Glomerular visceral epithelial cell (primary cell): Measurements from ENCODE around the gene TLE1.
A peak's percentile ranks its signal among the peaks of the same experiment; 100 is the strongest.
"Not testable (repeated sequence)": the region's sequence is repeated elsewhere in the genome, so short reads cannot be mapped to it uniquely, and the experiment has no call there.

ENCODE experiments used
- DNase-seq: peaks from one replicate; pipeline ENCODE4 v3.0.0-alpha.2; 2016; ENCODE audit errors: extremely low spot score

The TLE1 gene

DNA sequence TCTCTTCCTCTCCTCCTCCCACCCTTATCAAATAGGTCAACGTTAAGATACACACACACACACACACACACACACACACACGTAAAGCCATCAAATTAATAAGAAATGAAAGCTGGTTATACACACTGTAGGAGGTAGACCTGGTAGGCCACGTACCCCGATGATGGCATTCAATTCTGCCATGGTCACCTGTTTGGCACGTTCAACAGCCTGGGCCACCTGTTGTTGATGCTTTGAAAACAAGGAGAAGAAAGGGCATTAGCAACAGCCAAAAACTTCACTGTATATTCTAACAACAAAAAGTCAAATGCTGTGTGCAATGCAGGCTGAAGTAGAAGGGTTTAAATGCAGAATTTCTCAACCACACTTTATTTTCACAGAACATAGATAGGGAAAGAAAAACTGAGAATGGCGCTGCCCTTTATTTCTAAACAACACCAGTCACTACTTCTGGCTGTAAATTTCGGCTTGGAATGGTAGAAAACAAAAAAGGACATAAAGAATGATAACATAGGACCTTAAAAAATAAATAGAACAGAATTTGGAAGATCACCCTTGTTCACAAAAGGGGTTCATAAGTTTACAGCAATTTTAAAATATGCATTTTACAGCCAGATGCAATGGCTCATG, 37.2 kb downstream of the TLE1 start:
- DNase-seq: no peak

DNA sequence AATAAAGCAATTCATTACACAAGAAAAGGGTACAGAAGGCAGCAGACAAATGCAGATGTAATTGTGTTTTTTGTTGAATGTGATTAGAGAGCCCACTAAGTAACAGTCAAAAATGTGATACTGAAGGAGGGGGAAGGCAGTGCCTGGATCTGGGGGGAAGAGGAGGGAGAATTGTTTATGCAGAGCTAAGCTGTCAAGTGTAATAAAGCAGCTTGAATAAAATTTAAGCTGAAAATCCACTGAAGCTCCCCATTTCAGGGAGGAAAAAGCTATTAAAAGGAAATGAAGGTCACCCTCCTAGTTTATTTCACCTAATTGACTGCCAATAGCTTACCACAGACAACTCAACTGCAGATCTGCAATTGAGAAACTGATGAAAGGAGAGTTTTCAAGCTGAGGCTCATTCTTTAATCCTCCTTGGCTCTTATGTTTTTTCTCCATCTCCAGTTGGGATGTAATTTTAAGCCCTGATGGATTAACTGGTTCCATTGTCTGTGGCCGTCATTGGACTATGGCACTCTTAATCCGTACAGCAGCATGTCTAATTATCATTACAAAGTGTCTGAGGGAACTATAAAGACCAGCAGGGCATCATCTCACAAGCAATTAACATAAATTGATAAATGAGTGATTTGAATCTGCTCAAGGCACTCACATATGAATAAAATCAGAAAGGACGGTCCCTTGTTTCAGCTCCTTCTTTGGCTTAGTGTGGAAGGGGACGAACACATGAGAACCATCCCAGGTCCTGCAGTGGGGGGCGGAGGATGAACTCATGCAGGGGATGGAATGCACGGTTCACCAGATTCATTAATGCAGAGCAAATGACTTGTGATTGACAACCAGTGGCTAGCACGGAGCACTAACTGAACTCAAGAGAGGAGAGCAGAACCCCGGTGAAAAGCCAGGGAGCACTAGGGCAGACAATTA, 38.5 kb downstream of the TLE1 start:
- DNase-seq: no peak

DNA sequence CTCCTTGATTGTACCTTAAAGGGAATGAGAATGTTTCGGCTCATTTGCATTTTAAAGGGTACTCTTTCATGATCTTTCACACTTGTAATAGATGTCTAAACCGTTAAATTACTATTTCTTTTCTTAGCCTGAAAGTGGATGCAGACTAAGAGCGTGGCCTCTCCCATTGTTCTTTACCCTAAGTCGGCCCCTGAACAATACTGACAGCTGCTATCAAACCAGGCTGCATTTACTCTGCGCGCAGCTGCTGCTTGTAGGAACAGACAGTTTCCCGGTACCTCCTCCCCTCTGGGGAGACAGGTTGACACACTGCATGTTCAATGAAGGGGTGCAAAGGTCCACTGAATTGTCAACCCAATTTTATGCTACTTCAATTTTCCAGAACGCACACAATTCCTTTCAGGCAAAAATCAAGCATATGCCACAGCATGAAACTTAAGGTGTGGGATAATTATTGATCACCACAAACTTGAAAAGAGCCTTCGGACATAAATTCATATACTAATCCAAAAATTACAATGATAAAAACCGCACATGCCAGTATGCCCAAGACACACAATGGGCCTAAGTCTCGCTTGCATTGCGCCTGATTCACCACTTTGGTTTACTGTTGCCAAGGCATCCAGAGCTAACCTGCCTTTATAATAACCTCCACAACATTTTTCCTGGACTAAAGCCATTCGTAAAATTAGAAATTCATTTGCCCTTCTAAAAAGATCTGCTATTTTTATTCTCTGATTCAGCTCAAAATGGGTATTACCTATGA, 39.7 kb downstream of the TLE1 start:
- no peak for DNase-seq

DNA sequence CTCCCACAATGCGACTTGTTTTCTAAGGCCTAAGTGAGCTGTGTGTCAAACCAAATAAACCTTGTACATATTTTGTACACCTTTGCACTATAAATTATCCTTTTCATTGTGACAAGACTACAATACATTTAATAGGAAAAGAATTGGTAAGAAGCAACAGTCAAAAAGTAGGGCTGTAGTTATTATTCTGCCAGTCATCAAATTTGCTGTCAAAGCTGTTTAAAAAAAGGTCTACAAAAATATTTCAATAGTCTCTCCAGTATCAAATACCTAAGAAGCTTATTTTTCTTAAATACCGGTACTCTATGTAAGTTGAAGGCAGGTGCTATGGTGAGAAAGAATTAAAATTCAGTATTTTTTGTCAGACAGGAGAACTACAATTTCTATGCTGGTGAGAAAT, 40.5 kb downstream of the TLE1 start:
- no peak for DNase-seq

DNA sequence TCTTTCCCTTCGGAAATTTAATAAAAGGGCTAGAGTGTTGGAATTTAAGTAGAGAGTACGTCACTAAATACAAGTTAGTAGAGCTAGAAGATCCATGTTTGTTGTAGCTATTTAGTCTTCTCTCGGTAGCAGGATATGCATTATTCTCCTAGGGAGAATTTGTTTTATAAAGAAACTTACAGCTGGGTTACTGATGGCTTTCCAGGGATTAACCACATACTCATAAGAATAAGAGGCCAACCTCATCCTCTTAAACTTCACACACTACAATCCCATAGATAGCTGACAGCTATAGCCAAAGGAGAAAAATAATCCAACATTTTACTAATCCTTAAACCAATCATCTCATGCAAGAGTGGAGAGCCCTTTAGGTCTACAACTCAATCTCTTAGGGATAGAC, 43.0 kb downstream of the TLE1 start:
- DNase-seq: no peak

DNA sequence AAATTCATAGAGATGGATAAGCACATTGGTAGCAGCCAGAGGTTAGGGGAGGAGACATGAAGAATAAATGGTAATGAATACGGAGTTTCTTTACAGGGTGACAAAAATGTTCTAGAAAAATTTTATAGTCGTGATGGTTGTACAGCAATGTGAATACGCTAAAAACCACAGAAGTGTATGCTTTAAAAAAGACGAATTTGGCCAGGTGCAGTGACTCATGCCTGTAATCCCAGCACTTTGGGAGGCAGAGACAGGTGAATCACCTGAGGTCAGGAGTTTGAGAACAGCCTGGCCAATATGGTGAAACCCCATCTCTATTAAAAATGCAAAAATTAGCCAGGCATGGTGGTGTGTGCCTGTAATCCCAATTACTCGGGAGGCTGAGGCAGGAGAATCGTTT, 44.8 kb downstream of the TLE1 start:
- not testable (repeated sequence) for DNase-seq

DNA sequence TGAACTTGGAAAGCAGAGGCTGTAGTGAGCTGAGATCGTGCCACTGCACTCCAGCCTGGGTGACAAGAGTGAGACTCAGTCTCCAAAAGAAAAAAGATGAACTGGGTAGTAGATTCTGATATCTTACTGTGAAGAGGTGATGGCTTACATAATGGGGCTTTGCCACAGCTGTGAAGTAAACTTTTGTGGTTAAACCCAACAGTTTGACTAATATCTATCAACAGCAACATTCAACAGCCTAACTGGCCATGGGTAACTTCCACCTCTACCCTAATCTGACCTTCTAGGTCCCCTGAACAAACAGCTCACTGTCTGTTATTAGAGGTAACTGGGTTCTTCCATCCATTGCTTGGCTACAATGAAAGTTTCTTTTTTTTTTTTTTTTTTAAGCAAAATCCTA, 52.1 kb downstream of the TLE1 start:
- no peak for DNase-seq

DNA sequence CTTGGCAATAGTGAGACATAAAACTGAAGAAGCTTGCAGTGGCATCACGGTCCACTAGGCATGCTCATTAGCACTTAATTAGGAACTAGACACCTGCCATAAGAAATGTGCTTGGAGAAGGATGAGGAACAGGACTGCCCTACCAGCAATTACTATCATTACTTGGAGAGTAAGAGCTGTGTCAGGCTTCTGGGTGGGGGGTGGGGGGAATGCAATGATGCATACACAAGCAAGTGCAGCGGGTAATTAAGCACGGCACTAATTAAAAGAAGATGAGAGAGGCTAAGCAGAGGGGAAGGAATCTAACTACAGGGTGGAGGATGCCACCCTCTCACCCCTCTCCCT, 53.1 kb downstream of the TLE1 start:
- DNase-seq: no peak

DNA sequence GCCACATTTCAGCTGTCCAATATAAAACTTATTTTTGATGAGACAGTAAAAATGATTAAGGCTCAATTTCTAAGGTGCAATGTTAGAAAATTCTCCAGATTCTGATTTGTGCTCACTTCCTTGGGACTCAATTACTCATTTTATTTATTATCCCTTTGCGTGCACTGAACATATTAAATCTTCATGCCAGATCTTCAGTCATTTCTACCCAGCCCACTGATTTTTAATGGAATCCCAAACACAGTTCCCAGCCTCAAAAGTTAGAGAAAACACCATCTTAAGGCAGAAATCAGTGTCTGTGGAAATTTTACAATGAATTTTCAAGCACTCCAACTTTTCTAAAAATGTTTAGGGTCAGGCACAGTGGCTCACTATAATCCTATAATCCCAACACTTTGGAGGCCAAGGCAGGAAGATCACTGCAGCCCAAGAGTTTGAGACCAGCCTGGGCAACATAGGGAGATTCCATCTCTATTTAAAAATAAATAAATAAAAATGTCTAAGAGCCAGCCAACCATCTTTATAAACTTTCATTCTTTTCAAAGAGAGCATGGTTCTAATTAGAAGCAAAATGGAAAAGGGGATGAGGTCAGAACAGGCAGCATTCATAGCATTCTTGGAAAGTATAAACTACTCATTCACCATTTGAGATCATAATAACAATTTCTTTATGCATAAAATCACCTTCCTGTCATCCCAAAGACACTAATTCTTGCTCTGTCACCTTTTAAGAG, 53.7 kb downstream of the TLE1 start:
- DNase-seq: no peak

DNA sequence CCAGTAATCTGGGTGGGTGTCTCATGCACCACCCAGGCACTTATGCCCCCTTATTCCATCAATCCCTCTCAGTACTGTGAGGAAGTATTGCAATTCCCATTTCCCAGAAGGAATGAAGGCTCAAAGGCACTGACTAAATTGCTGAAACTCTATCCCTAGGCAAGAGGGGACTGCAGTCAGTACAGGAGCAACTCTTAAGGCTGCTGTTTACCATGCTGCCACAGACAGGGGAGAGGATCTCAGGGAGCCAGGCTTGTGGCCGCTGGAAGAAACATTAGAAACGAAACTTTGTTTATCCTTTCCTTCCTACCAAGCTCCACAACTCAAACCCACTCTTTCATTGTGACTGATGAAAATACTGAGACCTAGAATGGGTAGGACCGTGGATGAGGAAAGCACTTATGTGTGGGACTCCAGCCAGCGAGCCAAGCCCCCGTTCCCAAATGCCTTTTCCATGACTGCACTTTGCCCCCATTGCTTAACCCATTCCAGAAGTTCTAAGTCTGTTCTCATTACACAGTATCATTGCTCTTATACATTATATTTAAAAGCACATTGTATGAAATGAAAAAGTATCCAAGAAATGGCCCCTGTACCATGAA, 54.3 kb downstream of the TLE1 start:
- no peak for DNase-seq

DNA sequence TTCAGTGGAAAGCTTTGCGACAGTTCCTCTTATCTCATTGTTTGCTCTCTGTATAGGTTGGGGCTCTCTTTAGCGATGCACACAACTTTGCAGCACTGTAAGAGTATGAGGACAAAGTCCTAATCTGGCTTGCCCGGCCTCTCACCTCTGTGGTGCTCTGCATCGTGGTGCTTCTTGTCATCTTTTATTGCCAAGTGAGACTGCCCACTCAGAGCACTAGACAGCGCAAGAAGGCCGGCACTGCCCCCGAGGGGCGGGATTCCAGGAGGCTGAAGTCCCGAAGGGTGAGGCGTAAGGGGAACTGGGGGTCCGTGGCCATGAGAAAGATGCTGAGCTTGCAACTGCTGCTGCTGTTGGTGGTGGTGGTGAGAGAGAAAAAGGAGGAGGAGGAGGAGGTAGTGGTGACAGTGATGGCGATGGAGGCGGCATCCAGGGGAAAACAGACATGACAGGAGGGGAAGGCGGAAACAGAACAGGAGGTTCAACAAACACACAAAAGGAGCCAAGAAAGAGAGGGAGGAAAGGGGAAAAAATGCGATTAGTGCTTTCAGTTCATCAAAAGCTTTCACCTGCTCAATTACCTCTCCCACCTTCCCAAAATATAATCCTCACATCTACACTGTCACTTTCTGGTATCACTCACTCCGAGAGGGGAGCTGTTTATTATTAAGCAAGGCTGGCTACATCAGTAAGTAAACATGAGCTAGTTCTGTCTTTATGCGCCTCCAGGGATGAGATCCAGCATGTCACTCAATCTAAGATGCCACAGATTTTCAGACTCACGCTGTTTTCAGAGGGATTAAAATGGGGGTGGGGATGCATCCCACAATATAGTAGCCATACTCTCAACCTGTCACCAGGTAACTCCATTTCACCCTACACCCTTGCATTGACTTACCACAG, 55.1 kb downstream of the TLE1 start:
- DNase-seq: no peak

DNA sequence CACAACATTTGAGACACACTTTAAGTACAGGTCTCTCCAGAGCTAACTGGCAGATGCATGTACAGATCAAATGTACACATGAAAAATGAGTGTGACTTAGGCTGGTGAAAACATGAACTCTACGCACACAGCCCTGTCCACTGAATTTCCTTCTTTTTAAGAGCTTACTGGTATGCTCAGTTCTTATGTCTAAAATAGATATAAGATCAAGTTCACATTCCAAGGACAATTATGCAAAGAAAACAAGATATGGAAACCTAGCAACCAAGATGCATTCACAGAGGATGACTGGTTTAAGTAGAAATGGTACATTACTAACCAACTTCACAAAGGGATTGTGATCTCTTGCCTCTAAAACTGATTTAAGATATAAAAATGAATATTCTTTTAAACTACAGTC, 56.7 kb downstream of the TLE1 start:
- no peak for DNase-seq

DNA sequence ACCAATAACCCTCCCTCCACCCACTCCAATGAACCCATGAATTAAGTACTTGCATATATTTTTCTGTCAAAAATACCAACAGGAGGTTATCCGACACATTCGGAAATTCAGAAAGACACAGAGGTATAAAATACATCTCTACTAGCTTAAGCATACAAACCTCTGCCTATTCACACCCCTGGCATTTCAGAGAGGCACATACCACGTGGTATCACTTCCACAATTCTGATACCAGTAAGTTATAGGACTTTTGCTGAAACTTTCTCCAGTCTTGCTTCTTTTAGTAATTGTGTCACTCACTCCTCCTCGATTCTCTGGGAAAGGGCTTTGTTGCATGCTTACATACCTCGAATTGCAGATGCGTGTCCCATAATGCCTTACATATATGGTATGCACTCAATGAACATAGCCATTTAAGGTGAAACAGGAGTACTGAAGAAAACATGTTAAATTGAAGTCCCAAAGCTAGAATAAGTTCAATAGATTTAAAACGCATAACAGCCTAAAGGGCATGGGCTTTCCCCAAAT, 58.1 kb downstream of the TLE1 start:
- no peak for DNase-seq

DNA sequence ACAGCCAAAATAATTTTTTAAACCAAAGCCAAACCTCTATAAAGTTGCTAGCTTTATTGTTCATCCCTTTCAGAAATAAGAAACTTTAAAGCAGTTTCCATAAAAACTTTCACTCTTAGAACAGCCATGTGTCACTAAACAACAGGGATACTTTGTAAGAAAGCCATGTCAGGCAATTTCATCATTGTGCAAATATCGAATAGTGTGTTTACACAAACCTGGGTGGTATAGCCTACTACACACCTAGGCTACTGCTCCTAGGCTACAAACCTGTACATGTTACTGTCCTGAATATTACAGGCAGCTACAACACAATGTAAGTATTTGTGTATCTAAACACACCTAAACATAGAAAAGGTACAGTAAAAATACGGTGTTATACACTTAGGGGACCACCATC, 59.9 kb downstream of the TLE1 start:
- DNase-seq: no peak

DNA sequence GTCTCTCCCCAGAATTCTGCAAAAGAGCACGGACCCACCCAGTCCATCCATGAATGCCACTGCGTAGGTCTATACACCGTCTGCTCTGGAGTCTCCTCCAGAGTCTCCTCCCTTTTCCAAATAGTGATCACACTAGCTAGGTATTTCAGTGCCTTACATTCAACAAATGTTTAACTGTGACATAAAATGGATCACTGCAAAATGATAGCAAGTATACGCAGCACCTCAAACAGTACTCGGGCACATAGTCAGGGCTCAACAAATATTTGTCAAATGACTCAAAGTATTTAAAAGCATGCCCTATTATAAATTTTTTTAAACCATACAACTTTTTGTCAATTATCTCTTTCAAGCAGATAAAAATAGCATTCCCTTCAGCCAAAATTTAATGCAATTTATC, 60.5 kb downstream of the TLE1 start:
- DNase-seq: peak; percentile 26

DNA sequence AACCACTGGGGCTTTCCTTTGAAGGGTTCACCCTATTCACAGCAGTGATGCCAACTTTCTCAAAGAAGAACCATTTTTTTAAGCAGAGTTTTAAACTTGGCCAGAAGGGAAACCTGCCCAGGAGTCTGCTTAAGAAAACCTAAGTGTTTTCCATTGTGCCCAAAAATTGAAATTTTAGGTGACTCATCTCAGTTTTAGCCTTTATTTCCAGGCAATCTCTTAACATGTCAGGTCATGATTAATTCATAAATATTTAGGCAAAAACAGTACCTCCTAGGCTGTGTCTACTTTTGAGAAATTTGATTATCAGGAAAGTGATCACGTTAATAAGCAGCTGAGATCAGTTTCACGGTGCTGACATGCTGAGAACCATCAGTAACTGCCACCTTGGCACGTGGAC, 61.9 kb downstream of the TLE1 start:
- no peak for DNase-seq

DNA sequence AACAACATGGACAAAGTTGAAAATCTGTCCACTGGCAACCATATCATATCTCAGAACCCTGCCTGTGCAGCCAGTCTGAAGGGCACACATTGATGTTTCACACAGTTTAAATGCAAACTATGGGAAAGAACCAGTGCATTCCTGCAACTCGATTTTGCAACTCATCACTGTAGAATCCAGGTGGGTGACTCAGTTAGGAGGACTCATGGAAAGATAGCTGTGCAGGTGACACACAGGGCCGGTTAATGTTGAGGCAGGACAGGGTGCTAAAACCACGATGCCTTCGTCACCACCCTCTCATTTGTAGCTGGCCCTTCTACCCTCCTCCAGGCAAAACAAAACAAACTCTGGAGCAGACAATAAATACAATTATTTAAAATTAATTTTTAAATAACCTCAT, 62.8 kb downstream of the TLE1 start:
- DNase-seq: peak; percentile 49

DNA sequence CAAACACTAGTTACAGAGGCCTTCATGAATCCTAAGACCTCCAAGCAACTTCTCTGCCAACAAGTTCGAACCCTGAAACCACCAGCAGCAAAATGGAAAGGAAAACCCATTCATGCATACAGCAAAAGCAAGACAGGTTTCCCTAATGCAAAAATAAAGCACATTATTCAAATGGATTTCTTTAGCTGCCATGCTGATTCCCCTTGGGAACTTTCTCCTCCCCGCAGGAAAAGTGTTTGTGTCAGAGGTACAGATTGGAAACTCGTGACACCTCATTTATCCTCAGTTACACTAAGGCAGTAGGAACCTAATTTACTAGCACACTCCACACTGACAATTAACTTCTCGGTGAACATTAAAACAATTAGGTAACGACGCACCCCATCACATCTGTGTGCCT, 63.4 kb downstream of the TLE1 start:
- no peak for DNase-seq

DNA sequence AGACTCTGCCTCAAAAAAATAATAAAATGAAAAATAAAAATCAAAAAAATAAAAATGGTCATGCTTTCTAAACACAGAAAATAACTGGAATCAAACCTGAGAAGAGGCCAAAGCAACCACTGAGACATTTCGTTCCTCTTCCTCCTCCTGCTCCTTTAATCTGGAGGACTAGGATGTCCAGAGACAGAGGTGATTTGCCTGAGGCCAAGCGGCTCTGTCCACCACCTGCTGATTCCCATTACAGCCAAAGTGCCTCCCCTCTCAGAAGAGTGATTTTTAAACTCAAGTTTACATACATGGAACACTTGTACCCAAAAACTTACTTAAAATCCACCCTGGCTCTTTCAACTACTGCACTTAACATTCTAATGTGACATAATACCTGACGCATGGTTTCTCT, 65.6 kb downstream of the TLE1 start:
- no peak for DNase-seq

DNA sequence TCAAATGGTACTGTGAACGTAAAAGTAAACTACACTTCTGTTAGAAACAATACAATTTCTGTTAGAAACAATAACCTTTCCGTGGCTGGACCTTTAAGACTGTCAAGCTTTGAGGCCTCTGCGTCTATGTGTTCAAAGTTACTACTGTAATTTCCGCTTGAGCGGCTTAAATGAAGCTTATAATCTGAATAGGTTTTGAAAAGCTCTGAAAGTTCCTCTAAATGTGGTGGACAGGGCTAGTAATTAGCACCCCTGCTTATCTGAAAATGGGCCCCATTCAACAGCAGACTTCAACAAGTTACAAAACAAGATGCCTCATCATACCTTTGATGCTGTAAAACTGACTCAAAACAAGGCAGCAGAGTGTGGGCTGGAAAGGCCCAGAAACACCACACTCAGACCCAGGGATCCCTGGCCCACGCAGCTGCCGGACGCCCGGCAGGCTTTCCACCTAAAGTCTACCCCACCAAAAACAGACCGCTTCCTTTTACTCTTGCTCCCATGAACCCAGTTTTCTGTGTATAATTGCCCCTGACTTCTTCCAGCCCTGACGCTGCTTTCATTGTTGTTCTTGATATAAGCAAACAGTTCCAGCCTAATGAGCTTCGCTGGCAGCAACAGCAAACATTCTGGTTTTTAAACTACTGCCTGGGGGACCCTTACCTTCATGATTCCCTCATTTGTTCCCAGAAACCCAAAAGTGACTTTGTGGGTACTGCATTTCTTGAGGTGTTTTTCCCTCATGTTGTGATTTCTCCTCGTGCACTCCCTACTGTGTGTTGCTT, 66.7 kb downstream of the TLE1 start:
- no peak for DNase-seq
